CD14-positive monocyte (primary cell): ENCODE results near the gene DNPEP. TPM values are rescaled to one million over a fixed set of nuclear protein-coding genes. Genes with fewer than 3 reads are reported as not detected.

Experiments
- DNase-seq, 3 donors: peaks; one replicate each; pipeline ENCODE4 v3.0.0-alpha.2; 2011 to 2022
- H2AFZ ChIP-seq: 2 replicates; pipeline ENCODE4 v1.6.0; 2012; ENCODE audit warnings: mild to moderate bottlenecking, low read depth, low read length, inconsistent platforms; ENCODE audit not compliant: insufficient read depth, poor library complexity, severe bottlenecking
- H3K27ac ChIP-seq, 2 donors: 1 replicate in 1 of 2; 2 replicates in 1 of 2; pipeline ENCODE4 v1.5.1; 2012 to 2013; ENCODE audit warnings: low read length in 2 of 2, control low read depth in 1 of 2, inconsistent platforms in 1 of 2, low read depth in 1 of 2, mild to moderate bottlenecking in 1 of 2
- H3K27me3 ChIP-seq, 2 donors: one replicate each; pipeline versions ENCODE4 v1.6.0 to v1.6.1; 2011 to 2013; ENCODE audit warnings: low read length in 2 of 2; ENCODE audit not compliant: control insufficient read depth in 2 of 2, insufficient read depth in 2 of 2
- H3K36me3 ChIP-seq, 2 donors: replicated peaks in 1 of 2; 1 replicate in 1 of 2; 2 replicates in 1 of 2; pipeline versions ENCODE4 v1.5.1 to v1.6.1; 2012 to 2013; ENCODE audit warnings: low read length in 2 of 2, control low read depth in 1 of 2, inconsistent platforms in 1 of 2, mild to moderate bottlenecking in 1 of 2; ENCODE audit not compliant: insufficient read depth in 2 of 2, control insufficient read depth in 1 of 2
- H3K4me1 ChIP-seq, 2 donors: 1 replicate in 1 of 2; 2 replicates in 1 of 2; pipeline versions ENCODE4 v1.5.1 to v1.6.1; 2012 to 2013; ENCODE audit warnings: low read length in 2 of 2, control low read depth in 1 of 2, inconsistent platforms in 1 of 2, mild to moderate bottlenecking in 1 of 2, moderate library complexity in 1 of 2; ENCODE audit not compliant: insufficient read depth in 2 of 2, control insufficient read depth in 1 of 2
- H3K4me2 ChIP-seq: replicated peaks from 2 replicates; pipeline ENCODE3; 2012; ENCODE audit warnings: low read length, moderate library complexity, mild to moderate bottlenecking; ENCODE audit not compliant: poor library complexity, severe bottlenecking; ENCODE audit errors: extremely low read depth
- H3K4me3 ChIP-seq, 3 experiments: fragments of 200-600 bp in 1 of 3; sonication (generic) in 1 of 3; replicated peaks in 1 of 3; 1 replicate in 2 of 3; 2 replicates in 1 of 3; pipeline ENCODE4 v1.5.1; 2011 to 2013; ENCODE audit warnings: low read length in 3 of 3, mild to moderate bottlenecking in 3 of 3, control low read depth in 2 of 3, low read depth in 2 of 3, inconsistent platforms in 1 of 3, moderate library complexity in 1 of 3
- H3K79me2 ChIP-seq: 2 replicates; pipeline ENCODE4 v1.6.0; 2012; ENCODE audit warnings: mild to moderate bottlenecking, control low read depth, inconsistent platforms, low read length, moderate library complexity; ENCODE audit not compliant: insufficient read depth
- H3K9ac ChIP-seq: 2 replicates; pipeline ENCODE4 v1.6.0; 2017; ENCODE audit warnings: low read length, mild to moderate bottlenecking; ENCODE audit not compliant: insufficient read depth, poor library complexity, severe bottlenecking
- H3K9me3 ChIP-seq, 2 donors: replicated peaks in 1 of 2; 1 replicate in 1 of 2; 2 replicates in 1 of 2; pipeline versions ENCODE4 v1.5.1 to v1.6.1; 2012 to 2013; ENCODE audit warnings: low read length in 2 of 2, control low read depth in 1 of 2; ENCODE audit not compliant: control insufficient read depth in 1 of 2, insufficient read depth in 1 of 2
- H4K20me1 ChIP-seq: 2 replicates; pipeline ENCODE4 v1.6.0; 2012; ENCODE audit warnings: mild to moderate bottlenecking, low read length, control low read depth, moderate library complexity; ENCODE audit not compliant: insufficient read depth
- H3K27ac Mint-ChIP-seq, 7 donors: one replicate each; pipeline ENCODE4 v1.8.0; 2020; ENCODE audit warnings: mild to moderate bottlenecking in 7 of 7, mixed read lengths in 7 of 7, moderate library complexity in 6 of 7, inconsistent platforms in 2 of 7
- H3K27me3 Mint-ChIP-seq, 3 donors: one replicate each; pipeline ENCODE4 v1.8.0; 2021 to 2022; ENCODE audit warnings: low read depth in 3 of 3, mild to moderate bottlenecking in 3 of 3, mixed read lengths in 3 of 3, moderate library complexity in 3 of 3, inconsistent platforms in 1 of 3
- H3K36me3 Mint-ChIP-seq, 2 donors: one replicate each; pipeline ENCODE4 v1.8.0; 2020; ENCODE audit warnings: mixed read lengths in 2 of 2, inconsistent platforms in 1 of 2, mild to moderate bottlenecking in 1 of 2
- H3K4me1 Mint-ChIP-seq: one replicate; pipeline ENCODE4 v1.8.0; 2020; ENCODE audit warnings: mild to moderate bottlenecking, mixed read lengths
- H3K4me3 Mint-ChIP-seq, 2 donors: one replicate each; pipeline ENCODE4 v1.8.0; 2020; ENCODE audit warnings: mild to moderate bottlenecking in 2 of 2, mixed read lengths in 2 of 2, moderate library complexity in 1 of 2
- H3K9me3 Mint-ChIP-seq, 7 donors: one replicate each; pipeline ENCODE4 v1.8.0; 2020 to 2022; ENCODE audit warnings: mixed read lengths in 7 of 7, mild to moderate bottlenecking in 6 of 7, moderate library complexity in 6 of 7, inconsistent platforms in 2 of 7
- CTCF ChIP-seq: fragments of 200-600 bp; IDR thresholded peaks from one replicate; pipeline ENCODE4 v1.8.0; 2022; ENCODE audit warnings: antibody characterized with exemption, mild to moderate bottlenecking
- WGBS: methylation state at CpG from one replicate; pipeline ENCODE4 v1.1.5; 2013; ENCODE audit warnings: missing lambda C conversion rate; ENCODE audit not compliant: insufficient coverage; 5-methylcytosine and 5-hydroxymethylcytosine counted together
- intact Hi-C, 2 donors: fragments of 100-400 bp; cut with micrococcal nuclease; formaldehyde crosslinking; loops; one replicate each; pipeline versions ENCODE4 v1.15.0 to v1.15.1; 2023
- polyA plus RNA-seq, 3 donors: library from polyadenylated mRNA; depleted of rRNA in 1 of 3; unstranded in 2 of 3; stranded (reverse) in 1 of 3; fragments of 300-500 nt in 2 of 3; fragments of >200 nt in 1 of 3; fragmentation: Illumina TruSeq in 2 of 3; gene quantifications; 1 replicate in 2 of 3; 2 replicates in 1 of 3; pipeline ENCODE4 v1.2.3, GENCODE V29; 2012 to 2021

The DNPEP gene
- polyA plus RNA-seq, 3 donors: 51.6 to 83.1 (median 60.6) TPM

GRCh38 chr2:219404291-219404910, 16.7 kb upstream of the DNPEP start:
- DNase-seq: no peak
- H3K4me3 Mint-ChIP-seq: no peak overlapping the region
- intact Hi-C loops: no loop called here
- H3K4me3 ChIP-seq: no peak overlapping the region
- H3K36me3 Mint-ChIP-seq: no peaks in the 10 kb centered on the region
- no peaks in the 10 kb centered on the region for H3K27me3 ChIP-seq
- no peaks in the 10 kb centered on the region for H4K20me1 ChIP-seq
- TF ChIP-seq CTCF: no peak
- no peak overlapping the region for H3K27ac Mint-ChIP-seq
- no peak overlapping the region for H3K4me2 ChIP-seq
- H2AFZ ChIP-seq: no peak overlapping the region
- peaks cover 16% of the 10 kb centered on the region for H3K4me1 Mint-ChIP-seq
- 93% methylated on average over 7 of the region's 10 CpGs for WGBS
- H3K27me3 Mint-ChIP-seq: peaks cover 10 to 19% (median 14%) of the 10 kb centered on the region in 3 donors
- H3K9ac ChIP-seq: no peak overlapping the region
- no peaks in the 10 kb centered on the region for H3K36me3 ChIP-seq
- no peak overlapping the region for H3K27ac ChIP-seq
- no peaks in the 10 kb centered on the region for H3K9me3 ChIP-seq
- H3K79me2 ChIP-seq: no peaks in the 10 kb centered on the region
- H3K9me3 Mint-ChIP-seq: peaks cover 0 to 1% (median 0%) of the 10 kb centered on the region in 7 donors
- peaks cover 18% of the 10 kb centered on the region in 2 donors for H3K4me1 ChIP-seq

- H3K36me3 ChIP-seq: no peaks in the 10 kb centered on the region
- Mint-ChIP-seq H3K4me3 (peak overlapping the region in 1 of 2 donors; percentile 33), H3K27ac (no peak overlapping the region), H3K27me3 (peaks cover 10 to 19% (median 12%) of the 10 kb centered on the region in 3 donors), H3K36me3 (no peaks in the 10 kb centered on the region), H3K4me1 (peaks cover 16% of the 10 kb centered on the region), H3K9me3 (peaks cover 0 to 1% (median 0%) of the 10 kb centered on the region in 7 donors)
- no peaks in the 10 kb centered on the region for H4K20me1 ChIP-seq
- H3K79me2 ChIP-seq: no peaks in the 10 kb centered on the region
- intact Hi-C loops: loop anchor here (2.0 kb wide), 2 partner anchors 123 to 127 kb away; no protein-coding TSS in a partner anchor
- no peak overlapping the region for H3K9ac ChIP-seq
- H3K4me2 ChIP-seq: no peak overlapping the region
- WGBS: 98% methylated on average over 9 of the region's 9 CpGs
- no peak overlapping the region for H3K27ac ChIP-seq
- peaks cover 18% of the 10 kb centered on the region in 2 donors for H3K4me1 ChIP-seq
- H3K9me3 ChIP-seq: no peaks in the 10 kb centered on the region
- no peak overlapping the region for H2AFZ ChIP-seq
- DNase-seq: no peak
- TF ChIP-seq CTCF: no peak
- no peak overlapping the region for H3K4me3 ChIP-seq
- H3K27me3 ChIP-seq: no peaks in the 10 kb centered on the region
Observed at GRCh38 chr2:219403861-219404260, 16.1 kb upstream of the DNPEP start.
